D341Med (cell line): Measurements from ENCODE around the gene MTA1.

Experiments used
- DNase-seq: peaks from one replicate; pipeline ENCODE4 v3.0.0; 2012; ENCODE audit warnings: low spot score

Gene MTA1

DNA sequence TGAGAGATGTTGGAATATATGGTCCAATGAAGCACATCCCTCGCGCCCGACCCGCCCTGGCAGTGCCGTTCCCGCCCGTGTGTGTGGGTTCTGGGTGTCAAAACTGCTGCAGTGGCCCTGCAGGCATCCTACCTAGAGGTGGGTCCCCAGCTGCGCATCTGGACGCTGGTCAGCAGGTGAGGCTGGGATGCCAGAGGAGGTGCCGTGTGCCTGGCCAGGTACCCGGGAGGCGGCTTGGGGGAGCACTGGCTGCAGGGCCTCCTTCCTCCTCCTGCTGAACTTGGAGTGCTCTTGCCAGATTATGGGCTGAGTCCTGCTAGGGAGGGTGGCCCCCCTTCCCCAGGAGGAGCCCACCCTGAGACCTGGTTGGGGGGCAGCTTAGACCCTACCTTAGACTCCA is 5.2 kb downstream of the MTA1 start:
- DNase-seq: no peak

- DNase-seq: peak; percentile 34
These were observed 6.2 kb downstream of the MTA1 start for GRCh38 chr14:105425823-105426247.

DNA sequence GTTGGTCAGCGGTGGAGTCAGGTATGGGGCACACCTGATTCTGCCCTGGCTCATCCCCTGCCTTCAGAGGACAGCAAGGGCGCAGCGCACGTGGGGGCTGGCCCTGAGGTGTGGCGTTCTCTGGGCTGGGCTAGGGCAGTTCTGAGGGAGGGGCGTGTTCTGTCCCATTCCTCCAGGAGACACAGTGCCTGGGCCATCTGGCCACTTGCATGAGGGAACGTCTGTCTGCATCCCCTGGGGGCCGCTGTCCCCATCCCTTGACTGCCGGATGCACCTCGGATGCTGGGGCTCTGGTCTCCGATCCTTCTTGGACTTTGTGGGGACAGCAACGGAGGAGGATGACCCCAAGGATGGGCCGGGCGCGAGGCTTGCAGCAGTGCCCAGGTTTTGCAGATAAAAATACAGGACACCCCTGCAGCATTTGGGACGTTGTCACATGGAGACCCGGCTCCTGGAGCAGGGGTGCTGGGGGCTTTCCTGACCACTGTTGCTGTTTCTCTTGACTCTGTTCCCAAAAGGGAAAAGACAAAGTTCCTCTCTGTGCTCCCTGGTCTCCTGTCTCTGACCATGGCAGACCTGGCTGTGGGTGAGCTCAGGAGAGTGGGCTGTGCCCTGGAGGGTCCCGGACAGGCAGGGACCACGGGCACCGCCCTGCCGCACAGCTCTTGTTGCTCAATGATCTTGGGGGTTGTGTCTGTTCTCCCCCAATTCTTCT is 6.9 kb downstream of the MTA1 start:
- DNase-seq: peak; percentile 37

DNA sequence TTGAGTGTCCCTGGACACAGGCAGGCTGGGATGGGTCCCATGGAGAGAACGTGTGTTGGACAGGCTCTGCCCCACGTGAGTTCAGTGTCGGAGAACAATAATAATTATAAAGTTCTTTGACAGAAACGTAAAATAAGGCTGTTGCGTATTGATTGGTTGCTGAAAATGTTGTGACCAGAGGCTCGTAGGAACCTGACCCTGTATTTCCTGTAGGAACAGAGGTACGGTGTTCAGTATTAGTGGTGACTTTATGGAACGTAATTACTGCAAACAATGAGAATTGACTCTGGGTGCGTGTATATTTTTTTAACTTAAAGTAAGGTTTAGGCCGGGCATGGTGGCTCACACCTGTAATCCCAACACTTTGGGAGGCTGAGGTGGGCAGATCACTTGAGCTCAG is 7.8 kb downstream of the MTA1 start:
- DNase-seq: no peak

DNA sequence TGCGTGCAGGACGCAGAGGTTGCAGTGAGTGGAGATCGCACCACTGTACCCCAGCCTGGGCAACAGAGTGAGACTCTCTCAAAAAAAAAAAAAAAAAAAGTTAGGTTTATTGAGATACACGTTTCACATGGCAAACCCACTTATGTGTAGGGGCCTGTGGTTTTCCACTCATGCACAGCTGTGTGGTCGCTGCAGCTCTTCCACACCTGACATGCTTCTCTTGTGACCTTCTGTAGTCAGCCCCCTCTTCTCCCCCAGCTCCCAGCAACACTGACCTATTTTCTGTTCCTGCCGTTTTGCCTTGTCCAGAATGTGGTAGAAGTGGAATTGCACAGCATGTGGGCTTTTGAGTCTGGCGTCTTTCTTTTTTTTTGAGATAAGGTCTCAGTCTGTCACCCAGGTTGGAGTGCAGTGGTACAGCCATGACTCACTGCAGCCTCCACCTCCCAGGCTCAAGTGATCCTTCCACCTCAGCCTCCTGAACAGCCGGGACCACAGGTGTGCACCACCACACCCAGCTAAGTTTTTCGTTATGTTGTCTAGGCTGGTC is 8.4 kb downstream of the MTA1 start:
- DNase-seq: no peak

- DNase-seq: no peak
These were observed 10.4 kb downstream of the MTA1 start for GRCh38 chr14:105430042-105430441.

DNA sequence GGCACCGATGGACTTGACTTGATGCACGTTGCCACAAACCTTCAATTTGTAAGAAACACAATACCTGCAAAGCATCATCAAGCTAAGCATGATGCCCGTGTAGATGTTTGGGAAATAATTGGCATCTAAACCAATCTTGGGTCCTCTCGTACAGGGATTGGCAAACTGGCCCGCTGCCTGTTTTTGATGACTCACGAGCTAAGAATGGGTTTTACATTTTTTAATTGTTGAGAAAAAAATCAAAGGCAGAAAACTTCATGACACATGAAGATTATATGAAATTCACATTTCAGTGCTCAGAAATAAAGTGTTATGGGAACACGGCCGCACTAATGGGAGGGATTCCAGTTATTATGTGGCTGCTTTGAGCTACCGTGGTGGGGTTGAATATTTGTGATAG is 10.9 kb downstream of the MTA1 start:
- no peak for DNase-seq

DNA sequence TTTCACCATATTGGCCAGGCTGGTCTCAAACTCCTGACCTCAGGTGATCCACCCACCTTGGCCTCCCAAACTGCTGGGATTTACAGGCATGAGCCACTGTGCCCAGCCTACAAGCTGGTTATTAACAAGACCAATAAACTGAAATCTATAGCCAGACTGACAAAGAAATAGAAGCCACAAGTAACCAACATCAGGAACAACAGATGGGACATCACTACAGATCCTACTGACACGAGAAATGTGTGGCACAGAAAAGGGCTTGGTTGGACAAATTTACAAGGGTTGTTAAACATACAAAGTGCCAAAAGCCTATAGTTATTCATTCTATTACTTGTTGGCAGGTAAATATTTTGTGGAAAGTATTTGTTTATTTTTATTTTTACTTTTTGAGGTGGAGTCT is 11.6 kb downstream of the MTA1 start:
- DNase-seq: no peak

DNA sequence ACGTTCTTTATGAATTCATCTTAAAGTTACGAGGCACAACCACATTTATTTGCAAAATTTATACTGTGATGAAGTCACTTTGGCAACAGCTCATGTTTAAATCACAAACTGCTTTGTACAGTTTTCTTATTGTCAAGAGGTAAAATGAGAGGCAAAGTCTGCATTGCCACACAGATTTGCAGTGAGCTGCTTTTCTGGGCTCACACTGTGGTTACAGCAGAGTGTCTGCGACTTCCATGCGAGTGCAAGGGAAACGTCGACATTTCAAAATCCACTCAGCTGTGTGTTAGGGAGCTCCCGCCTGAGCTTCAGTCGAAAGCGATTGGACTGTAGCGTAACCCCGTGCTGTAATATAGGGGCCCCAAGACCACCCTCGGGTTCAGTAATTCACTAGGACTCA is 13.0 kb downstream of the MTA1 start:
- no peak for DNase-seq

GRCh38 chr14:105433161-105433605 is 13.6 kb downstream of the MTA1 start:
- DNase-seq: no peak

GRCh38 chr14:105436402-105436801 is 16.8 kb downstream of the MTA1 start:
- DNase-seq: no peak

DNA sequence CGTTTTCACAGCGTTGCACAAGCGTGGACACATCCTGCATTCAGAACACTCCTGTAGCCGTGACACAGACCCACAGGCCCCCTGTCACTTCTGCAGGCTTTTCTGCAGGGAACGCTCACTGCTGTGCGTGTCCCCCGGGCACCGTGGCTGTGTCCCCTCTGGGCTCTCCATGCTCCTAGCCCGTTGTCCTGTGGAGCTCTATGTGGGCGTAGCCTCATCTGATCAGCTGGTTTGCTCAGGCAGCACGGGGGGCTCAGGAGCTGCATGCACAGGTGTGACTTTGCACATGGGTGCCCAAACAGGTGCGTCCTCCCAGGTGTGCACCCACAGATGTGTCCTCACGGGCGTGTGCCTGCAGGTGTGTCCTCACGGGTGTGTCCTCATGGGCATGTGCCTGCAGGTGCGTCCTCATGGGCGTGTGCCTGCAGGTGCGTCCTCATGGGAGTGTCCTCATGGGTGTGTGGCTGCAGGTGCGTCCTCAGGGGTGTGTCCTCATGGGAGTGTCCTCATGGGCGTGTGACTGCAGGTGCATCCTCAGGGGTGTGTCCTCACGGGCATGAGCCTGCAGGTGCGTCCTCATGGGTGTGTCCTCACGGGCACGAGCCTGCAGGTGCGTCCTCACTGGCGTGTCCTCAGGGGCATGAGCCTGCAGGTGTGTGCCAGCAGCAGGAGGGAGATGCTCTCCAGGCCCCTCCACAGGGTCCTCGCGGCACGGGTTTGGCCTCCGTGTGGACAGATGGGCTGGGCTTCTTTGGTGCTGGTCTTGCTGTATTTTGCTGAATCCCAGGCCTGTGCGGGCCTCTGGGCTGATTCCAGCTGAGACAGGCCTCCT is 17.5 kb downstream of the MTA1 start:
- no peak for DNase-seq

DNA sequence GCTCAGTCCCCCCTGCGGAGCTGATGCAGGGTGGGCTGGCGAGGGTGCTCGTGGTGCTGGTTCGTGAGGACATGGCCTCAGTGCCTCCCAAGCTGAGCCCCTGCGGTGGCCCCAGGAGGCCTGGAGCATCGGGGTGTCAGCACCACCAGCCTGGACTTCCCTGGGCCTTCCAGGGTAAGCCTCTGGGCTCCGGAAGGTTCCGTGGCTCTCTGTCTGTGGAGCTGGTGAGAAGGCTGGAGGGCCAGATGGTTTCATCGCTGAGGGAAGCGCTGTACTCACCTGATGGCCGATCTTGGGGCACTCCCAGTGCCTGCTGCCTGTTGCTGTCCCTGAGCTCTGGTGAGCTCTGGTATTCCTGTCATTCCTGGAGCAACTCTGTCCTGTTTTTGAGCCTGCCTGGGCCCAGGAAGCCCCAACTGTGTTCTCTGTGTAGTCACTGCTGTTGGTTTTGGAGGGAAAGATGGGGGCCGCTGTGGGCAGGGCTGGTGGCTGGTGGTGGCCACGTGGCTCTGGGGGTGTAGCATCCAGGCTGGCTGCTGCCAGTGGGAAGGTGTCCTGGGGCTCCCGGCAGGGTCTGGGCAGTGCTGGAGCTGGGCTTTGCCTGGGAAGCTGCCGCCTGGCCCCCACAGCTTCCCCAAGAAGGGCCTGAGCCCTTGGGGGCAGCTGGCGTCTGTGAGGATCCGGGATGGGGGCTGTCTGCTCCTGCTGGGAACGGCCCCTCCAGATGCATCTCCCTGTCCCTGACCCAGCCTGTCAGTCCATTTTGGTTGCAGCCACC is 18.3 kb downstream of the MTA1 start:
- DNase-seq: no peak

- no peak for DNase-seq
These were observed 19.6 kb downstream of the MTA1 start for GRCh38 chr14:105439179-105439578.

GRCh38 chr14:105439710-105440553 is 20.3 kb downstream of the MTA1 start:
- peak; percentile 81 for DNase-seq

DNA sequence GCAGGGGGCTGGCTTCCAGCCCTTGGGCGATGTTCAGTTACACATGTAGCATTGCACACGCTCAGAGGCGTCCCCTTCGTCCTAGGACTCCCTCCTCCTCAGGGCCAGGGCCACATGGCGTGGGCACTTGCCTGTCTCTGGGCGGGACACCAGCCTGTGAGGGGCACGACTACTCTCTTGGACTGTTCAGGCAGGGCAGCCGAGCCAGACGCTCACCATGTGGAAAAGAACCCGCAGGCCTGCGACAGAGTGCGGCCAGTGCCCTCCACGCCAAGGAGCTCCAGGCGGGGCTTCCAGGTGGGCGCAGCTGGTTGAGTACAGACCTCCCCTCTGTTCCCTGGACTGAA is 20.9 kb downstream of the MTA1 start:
- no peak for DNase-seq

- DNase-seq: no peak
These were observed 21.4 kb downstream of the MTA1 start for GRCh38 chr14:105440992-105441391.

GRCh38 chr14:105442125-105442524 is 22.5 kb downstream of the MTA1 start:
- no peak for DNase-seq

GRCh38 chr14:105442834-105443233 is 23.2 kb downstream of the MTA1 start:
- DNase-seq: no peak

GRCh38 chr14:105444859-105445258 is 25.2 kb downstream of the MTA1 start:
- DNase-seq: no peak

DNA sequence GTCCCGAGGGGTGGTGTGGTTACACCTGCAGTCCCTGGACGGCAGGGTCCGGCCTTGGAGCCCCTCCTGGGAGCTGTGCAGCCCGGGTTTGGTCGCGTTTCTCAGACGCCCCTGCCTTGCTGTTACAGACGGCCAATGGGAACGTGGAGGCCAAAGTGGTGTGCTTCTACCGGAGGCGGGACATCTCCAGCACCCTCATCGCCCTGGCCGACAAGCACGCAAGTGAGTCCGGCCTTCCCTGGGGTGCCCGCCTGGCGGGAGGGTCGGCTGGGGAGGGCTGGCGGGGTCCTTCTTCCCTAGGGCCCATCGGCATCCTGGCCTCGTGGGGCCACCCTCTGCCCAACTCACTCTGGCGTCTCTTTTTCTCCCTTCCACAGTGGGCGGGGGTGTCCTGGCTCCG is 25.7 kb downstream of the MTA1 start:
- DNase-seq: no peak
